GM18508 (cell line): ENCODE measurements around the gene DOCK9.

ENCODE experiments used
- ATAC-seq: cut with Tn5 transposase; IDR thresholded peaks from one replicate; pipeline ENCODE4 v1.9.1; 2021; ENCODE audit warnings: moderate number of reproducible peaks; ENCODE audit not compliant: insufficient read depth, unreplicated experiment

DOCK9 gene

DNA sequence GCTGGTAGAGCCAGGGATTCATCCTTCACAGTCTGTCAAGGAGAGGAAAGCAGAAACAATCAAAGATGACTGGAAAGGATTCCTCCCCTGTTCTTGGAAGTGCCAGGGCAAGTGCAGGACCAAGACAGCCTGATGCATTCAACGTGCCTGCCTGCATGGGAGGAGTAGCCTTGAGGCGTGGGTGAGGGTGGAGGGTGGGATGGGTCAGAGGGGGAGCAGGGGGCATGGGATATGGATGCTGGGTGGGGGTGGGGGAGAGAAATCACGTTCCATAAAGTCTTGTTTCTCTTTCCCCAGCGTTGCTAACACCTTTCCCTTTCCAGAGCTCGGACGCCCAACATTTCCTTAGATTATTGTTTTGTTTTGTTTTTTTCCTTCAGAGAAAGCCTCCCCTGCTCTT is 117.4 kb downstream of the DOCK9 start:
- no peak for ATAC-seq

DNA sequence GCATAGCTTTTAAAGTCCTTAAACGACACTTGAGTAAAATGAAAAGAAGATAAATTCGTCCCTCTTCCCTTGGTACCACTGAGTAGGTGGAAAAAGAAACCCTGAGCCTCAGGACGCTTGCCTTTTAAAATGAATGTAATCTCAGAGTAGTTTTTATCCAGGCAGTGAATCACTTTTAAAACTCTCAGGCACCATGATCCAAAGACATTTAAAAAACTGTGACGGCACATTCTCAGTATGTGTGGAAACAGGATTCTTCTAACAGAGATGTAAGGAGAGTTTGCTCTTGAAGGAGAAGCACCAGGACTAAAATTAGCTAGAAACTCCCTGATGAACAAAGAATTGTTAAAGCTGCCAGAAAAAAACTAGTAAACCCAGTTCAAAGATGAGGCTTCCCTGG is 119.7 kb downstream of the DOCK9 start:
- no peak for ATAC-seq

DNA sequence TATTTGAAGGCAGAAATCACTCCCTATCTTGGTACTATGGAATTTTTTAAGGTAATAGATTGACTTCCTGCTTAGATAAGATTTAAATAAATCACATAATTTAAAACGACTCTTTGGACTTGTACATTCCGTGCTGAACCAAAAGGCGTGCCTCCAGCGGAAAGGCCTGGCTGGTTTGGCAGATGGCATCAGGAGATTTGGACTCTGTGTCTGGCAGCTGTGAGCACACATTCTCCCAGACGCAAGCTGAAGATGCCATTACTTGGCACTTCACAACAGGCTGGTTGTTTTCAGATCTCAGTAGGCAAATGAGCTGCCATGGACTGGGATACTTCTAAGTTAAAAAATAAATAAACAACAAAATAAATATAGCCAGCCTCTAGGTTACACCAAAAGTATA is 120.9 kb downstream of the DOCK9 start:
- ATAC-seq = no peak

GRCh38 chr13:98854448-98854847 is 123.4 kb downstream of the DOCK9 start:
- ATAC-seq = no peak

DNA sequence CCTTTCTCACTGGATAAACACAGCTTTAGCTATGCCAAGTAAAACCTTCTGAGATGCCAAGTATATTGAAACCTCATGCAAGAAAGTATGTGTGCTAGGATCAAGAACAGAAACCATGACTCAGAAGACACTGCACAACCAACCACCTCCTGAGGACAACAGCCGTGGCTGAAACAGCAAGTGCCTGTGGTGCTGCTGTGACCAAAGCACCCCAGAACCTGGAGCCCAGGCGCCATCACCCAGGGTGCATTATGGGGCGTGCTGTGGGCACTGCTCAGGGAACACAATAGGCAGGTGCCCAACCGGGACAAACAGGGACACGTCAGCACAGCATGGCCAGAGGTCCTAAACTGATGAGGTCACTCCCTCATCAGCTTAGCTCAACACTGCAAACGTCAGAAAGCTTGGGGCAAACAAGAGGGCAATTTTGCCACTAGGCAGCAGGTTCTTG is 124.1 kb downstream of the DOCK9 start:
- peak; percentile 98 for ATAC-seq

DNA sequence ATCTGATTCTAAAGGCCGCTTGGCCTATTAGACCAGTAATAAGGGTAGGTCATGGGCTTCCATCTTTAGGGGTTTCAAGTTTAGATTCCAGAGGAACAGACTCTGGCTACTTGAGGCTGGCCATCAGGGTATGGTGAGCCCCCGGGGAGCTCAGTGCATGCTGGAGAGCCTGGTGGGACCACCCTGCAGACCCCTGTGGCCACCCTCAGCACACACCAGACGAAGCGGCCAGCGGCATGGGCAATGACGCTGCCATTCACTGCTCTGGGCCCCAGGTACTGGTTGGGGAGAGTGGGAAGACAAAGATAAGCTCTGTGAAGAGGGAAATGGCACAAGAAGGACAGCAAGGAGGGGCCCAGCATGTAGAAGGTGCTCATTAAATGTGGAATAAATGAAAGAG is 126.6 kb downstream of the DOCK9 start:
- no peak for ATAC-seq

DNA sequence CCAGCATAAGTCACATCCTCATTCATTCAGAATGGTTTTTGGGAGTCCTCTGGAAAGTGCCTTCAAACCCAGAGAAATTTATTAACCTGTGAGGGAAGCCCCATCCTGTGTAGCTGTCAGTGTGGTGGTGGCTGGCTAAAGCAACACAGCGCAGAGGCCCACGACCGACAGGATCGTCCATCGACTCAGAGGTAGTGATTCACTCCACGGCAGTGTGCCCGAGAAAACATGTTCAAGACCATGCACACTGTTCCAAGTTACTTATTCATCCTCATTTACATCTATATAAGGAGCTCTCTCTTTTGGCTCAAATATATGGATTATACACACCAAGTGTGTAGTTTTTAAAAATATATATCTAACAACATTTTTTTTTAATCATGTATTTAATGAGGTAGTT is 129.1 kb downstream of the DOCK9 start:
- ATAC-seq = no peak

GRCh38 chr13:98847780-98848179 is 130.1 kb downstream of the DOCK9 start:
- ATAC-seq = no peak

DNA sequence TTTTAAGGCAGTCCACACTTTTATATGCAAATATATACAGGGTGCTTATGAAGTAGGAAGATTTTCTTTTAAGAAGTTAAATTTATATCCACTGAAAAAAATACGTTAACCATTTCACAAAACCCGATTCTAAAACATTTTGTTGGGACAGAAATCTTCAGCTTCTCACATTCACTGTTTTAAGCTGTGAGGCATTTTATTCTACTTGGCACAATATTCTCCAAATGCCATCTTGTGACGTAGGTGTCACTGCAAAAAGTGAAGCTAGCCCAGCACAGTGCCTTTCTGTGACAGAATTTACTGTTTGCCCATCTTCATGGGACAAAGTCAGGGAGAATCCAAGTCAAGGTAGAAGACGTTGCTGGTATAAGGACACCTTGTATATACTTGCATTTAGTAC is 130.9 kb downstream of the DOCK9 start:
- no peak for ATAC-seq

- ATAC-seq = no peak
Measured at GRCh38 chr13:98846521-98846920, 131.3 kb downstream of the DOCK9 start.

GRCh38 chr13:98845742-98846141 is 132.1 kb downstream of the DOCK9 start:
- no peak for ATAC-seq

DNA sequence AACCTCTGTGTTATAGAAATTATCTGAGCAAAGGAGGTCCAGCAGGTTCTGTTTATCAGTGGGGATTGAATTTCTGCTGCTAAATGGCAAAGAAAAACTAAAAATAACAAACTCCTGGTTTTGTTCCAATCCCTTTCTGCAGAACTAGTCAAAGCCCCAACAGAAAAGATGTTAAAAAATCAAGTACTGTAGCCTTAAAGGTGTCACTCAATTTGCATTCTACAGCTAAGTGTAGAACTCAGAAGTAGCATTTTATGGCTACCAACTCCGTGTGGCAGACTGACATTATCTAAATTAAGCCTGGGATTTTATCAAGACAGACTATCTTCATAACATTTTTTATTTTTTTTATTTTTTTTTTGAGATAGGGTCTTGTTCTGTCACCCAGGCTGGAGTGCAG is 133.8 kb downstream of the DOCK9 start:
- ATAC-seq = no peak

GRCh38 chr13:98843482-98843877 is 134.4 kb downstream of the DOCK9 start:
- ATAC-seq = no peak

DNA sequence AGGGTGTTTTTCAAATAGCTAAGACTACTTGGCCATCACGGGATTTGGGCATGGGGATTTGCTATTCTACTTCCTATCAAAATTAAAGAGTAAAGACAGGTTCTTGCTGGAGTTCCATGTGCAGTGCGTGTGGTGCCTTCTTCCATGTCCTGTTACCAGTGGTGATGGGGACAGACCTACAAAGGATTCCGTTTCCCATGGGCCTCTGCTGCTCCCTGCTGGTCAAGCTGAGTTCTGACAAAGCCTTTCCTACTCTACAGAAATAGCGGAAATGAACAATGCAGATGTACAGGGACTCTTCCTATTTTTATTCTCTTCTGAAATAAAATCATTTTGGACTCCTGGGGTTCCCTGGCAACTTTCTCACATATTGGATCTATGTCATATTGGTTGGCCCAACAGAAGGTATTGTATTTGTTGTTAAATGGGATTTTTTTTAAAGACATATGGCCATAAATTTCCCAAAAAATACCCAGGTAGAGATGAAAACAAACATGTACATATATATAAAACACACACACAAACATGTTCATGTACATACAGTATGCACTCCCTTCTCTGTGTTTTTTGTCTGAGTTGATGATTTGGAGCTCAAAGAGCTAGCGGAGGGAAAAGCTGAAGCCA is 134.9 kb downstream of the DOCK9 start:
- peak; percentile 69 for ATAC-seq

GRCh38 chr13:98842070-98842469 is 135.8 kb downstream of the DOCK9 start:
- no peak for ATAC-seq

DNA sequence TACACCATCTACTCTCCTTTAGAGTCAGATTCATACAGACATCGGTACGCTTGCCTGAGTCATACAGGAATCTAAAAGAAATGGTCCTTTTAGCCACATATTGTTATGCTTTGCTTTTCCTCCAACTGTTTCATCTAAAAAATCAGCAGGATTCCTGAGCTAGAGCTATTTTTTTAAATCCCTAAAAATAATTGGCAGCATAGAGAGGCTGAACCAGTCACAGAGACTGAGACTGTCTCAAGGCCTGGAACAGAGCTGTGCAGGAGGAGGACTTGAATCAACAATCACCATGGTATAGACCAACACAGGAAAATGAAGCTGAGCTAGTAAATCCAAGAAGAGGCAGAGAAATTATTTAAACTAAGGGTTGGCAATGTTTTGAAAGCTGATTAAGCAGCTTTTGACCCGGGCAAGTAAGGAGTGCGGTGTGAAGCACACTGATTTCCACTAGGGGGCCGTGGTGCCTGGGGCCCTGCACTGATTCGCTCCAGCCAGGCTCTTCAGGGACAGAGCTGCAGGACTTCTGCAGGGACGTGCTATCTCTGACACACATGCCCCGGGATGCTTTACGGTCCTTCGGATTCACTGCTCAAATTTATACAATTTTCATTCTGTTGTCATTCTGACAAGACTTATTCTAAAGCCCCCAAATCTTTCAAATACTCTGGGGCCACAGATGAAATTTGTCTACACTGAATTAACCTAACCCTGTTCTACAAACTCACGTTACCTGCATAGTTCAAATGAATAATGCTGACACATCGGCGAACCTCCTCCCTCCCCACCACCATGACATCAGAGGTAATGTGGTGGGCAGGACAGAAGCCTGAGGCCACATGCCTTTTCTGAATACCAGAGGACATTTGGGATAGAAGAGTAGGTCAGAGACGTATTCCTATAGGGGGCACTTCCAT is 137.8 kb downstream of the DOCK9 start:
- peak; percentile 63 for ATAC-seq

GRCh38 chr13:98838776-98839175 is 139.1 kb downstream of the DOCK9 start:
- ATAC-seq = no peak

GRCh38 chr13:98837896-98838295 is 140.0 kb downstream of the DOCK9 start:
- no peak for ATAC-seq

DNA sequence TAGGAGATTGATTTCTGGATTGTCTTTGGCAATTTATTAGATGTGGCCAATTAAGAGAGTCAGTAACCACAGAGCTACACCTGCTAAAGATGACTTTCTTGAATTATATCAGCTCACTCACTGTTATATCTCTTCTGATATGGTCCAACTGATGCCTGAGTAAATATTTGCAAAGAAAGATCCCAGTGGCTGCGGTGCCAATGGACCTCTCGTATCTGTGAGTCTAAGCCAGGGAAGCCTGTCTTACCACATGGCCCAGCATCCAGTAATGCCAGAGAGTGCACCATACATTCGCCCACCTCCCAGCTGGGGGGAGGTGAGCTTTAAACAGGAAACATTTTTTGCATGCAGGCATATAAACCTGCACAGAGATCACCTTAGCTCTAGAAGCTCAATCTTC is 142.7 kb downstream of the DOCK9 start:
- no peak for ATAC-seq

DNA sequence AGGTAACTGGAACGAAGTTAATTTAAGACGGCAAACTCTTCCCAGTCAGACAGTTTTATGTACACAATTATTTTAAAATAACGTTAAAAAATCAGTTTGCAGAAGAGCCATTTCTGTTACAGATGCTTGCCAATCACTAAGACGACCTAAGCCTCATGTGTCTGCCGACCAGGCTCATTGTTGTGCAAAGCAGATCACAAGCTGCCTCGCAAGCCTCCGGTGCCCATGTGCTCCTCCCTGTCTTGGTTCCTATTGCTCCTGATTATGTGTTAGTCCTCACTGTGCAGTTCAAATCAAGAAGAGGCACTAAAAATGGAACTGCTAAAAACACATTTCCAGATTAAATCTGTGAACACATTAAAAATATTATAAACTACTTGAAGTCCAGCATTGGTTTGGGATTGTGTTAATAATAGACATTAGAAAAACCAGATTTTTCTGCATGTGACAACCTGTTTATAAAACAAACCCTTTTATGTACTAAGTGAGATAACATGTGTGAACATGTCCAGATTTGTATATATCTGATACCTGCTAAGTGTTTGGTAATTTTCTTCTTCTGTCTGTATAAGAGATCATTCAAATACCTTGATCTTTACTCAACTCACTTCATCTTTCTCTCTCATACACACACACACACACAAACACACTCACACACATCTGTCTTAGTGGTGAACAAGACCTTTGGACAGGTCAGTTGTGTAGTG is 143.5 kb downstream of the DOCK9 start:
- ATAC-seq = no peak

DNA sequence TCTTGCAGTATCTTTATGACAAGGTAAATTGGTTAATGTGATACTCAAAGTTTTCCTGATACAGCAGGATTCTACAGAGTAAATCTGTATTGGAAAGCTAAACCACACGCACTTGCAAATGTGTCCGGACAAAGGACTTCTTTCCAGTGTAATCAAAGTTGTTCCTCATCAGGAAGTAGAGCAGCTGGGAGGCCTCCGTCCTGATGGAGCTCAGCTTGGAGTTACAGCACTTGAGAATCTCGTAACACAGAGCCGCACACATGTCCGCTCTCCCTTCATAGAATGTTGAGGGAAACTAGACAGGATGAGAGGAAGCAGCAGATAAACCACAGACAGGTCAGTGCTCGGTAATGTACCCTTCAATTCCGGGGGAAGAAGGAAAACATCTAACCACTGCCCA is 146.6 kb downstream of the DOCK9 start:
- ATAC-seq = no peak
